ENCODE measurements around the gene TRAF3IP1. TPM values are rescaled to one million over a fixed set of nuclear protein-coding genes. Genes with fewer than 3 reads are reported as not detected.

TRAF3IP1 gene
- polyA plus RNA-seq, 4 donors: 5.1 to 10.1 (median 7.5) TPM

DNA sequence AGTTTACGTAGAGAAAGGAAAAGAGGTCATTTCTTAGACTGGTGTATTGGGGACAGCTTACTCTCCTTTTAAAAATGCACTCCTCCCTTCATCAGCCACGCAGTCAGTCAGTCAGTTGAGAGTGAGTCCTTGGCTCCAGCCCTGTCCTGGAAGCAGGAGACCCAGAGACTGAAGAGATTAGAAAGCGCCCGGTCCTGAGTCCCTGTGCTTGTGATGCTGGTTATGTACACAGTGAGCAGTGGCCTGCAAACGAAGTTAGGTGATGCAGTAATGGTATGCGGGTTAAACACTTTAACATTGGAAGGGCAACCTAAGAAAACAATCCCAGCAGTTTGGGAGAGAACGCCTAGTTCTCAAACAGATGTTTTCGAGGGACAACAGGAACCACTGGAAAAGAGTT, 100.1 kb downstream of the TRAF3IP1 start:
- no peak overlapping the region for H3K27ac ChIP-seq (ENCODE audit: low read depth in 1 of 3, low read length in 2 of 3)
- H3K36me3 ChIP-seq (ENCODE audit: control insufficient read depth in 3 of 3, insufficient read depth in 2 of 3, low read depth in 1 of 3, low read length in 3 of 3): no peaks in the 10 kb centered on the region
- DNase-seq: no peak
- peaks cover 0 to 4% (median 0%) of the 10 kb centered on the region in 3 donors for H3K4me1 ChIP-seq (ENCODE audit: control insufficient read depth in 3 of 3, insufficient read depth in 2 of 3, low read depth in 1 of 3, low read length in 2 of 3)
- 70 to 81% (median 81%) methylated on average over 8 of the region's 8 CpGs for WGBS, 3 donors
- H3K27me3 ChIP-seq (ENCODE audit: control insufficient read depth in 3 of 3, insufficient read depth in 3 of 3, low read length in 3 of 3): no peaks in the 10 kb centered on the region
- FAIRE-seq: no peak
- H3K4me3 ChIP-seq (ENCODE audit: low read depth in 1 of 3, low read length in 3 of 3): no peak overlapping the region
- H3K9me3 ChIP-seq (ENCODE audit: control insufficient read depth in 2 of 2, insufficient read depth in 1 of 2, low read depth in 1 of 2, low read length in 1 of 2): peaks cover 0 to 6% of the 10 kb centered on the region in 2 donors

DNA sequence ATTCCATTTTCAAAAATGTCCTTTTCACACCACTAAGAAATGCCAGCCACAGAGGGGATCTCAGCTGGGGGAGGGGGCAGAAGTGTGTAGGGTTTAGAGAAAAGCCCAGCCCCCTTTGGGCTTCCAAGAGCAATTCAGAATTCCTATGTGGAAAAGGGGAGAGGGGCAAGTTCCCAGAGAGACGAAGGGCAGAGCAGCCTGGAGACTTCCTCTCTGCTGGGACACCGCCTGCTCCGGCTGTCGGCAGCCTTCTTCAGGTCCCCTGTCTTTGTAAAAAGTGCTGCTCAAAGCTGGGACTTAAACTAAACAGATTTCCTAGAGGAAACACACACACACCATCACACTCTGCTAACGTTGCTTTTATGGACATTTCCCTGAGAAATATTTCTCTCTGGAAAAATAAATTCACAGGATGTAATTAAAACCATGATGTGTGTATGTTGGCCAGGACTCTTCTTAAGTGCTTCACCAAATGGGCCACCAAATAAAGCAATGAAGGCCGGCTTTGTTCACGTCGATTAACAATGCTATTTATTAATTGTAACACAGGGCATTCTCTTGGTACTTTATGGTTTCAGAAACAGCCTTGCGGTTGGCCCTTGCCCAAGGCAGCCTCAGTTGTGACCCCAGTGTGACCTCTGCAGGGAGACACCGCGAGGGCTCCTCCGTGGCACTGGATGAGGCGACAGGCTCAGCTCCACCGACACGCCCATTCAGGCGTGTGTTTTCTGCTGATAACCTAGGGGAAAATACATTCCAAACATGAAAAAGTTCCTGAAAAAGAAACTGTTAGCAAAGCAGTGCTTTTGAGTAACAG, 100.8 kb downstream of the TRAF3IP1 start:
- H3K36me3 ChIP-seq (ENCODE audit: control insufficient read depth in 3 of 3, insufficient read depth in 2 of 3, low read depth in 1 of 3, low read length in 3 of 3): no peaks in the 10 kb centered on the region
- FAIRE-seq (no peak), DNase-seq (peak; percentile 30 to 33)
- H3K4me1 ChIP-seq (ENCODE audit: control insufficient read depth in 3 of 3, insufficient read depth in 2 of 3, low read depth in 1 of 3, low read length in 2 of 3): peaks cover 0 to 10% (median 0%) of the 10 kb centered on the region in 3 donors
- 24 to 45% (median 35%) methylated on average over 16 of the region's 16 CpGs for WGBS, 3 donors
- H3K9me3 ChIP-seq (ENCODE audit: control insufficient read depth in 2 of 2, insufficient read depth in 1 of 2, low read depth in 1 of 2, low read length in 1 of 2): no peaks in the 10 kb centered on the region
- H3K4me3 ChIP-seq (ENCODE audit: low read depth in 1 of 3, low read length in 3 of 3): no peak overlapping the region
- no peak overlapping the region for H3K27ac ChIP-seq (ENCODE audit: low read depth in 1 of 3, low read length in 2 of 3)
- H3K27me3 ChIP-seq (ENCODE audit: control insufficient read depth in 3 of 3, insufficient read depth in 3 of 3, low read length in 3 of 3): no peaks in the 10 kb centered on the region

DNA sequence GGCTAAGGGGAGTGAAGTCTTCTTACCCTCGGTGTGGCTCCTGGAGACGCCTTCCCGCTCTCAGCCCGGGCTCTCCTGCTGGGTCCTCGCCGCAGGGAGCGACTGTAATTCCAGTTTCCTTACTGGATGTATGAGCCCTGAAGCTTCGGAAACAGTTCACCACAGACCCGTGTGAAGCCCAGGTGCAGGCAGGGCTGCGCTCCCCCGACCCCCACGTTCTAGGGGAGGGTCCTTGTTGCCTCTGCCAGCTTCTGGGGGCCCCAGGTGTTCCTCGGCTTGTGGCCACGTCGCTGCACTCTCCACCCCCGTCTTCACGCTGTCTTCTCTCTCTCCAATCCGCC, 101.3 kb downstream of the TRAF3IP1 start:
- H3K36me3 ChIP-seq (ENCODE audit: control insufficient read depth in 3 of 3, insufficient read depth in 2 of 3, low read depth in 1 of 3, low read length in 3 of 3): no peaks in the 10 kb centered on the region
- 78 to 82% (median 80%) methylated on average over 18 of the region's 18 CpGs for WGBS, 3 donors
- peaks cover 0 to 10% (median 0%) of the 10 kb centered on the region in 3 donors for H3K4me1 ChIP-seq (ENCODE audit: control insufficient read depth in 3 of 3, insufficient read depth in 2 of 3, low read depth in 1 of 3, low read length in 2 of 3)
- no peak overlapping the region for H3K4me3 ChIP-seq (ENCODE audit: low read depth in 1 of 3, low read length in 3 of 3)
- no peak overlapping the region for H3K27ac ChIP-seq (ENCODE audit: low read depth in 1 of 3, low read length in 2 of 3)
- FAIRE-seq: no peak
- no peak for DNase-seq
- no peaks in the 10 kb centered on the region for H3K27me3 ChIP-seq (ENCODE audit: control insufficient read depth in 3 of 3, insufficient read depth in 3 of 3, low read length in 3 of 3)
- H3K9me3 ChIP-seq (ENCODE audit: control insufficient read depth in 2 of 2, insufficient read depth in 1 of 2, low read depth in 1 of 2, low read length in 1 of 2): no peaks in the 10 kb centered on the region

DNA sequence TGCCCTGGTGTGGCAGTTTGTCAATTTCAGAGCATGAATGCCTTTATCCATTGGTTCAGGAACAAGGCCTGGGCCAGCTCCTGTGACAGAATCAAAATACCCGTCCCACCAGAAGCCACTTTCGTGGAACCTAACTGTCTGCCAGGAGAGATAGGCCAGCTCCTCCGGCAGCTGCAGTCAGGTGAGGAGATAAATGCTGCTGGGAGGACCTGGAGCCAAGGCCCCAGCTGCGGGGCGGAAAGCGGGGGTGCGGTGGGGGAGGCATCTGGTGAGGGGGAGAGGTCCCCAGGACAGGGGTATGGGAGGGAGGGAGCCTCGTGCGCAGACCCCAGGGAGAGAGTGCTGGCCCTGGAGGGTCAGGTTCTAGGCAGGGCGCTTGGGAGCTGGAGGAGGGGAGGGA, 102.0 kb downstream of the TRAF3IP1 start:
- no peaks in the 10 kb centered on the region for H3K9me3 ChIP-seq (ENCODE audit: control insufficient read depth in 2 of 2, insufficient read depth in 1 of 2, low read depth in 1 of 2, low read length in 1 of 2)
- no peaks in the 10 kb centered on the region for H3K27me3 ChIP-seq (ENCODE audit: control insufficient read depth in 3 of 3, insufficient read depth in 3 of 3, low read length in 3 of 3)
- no peak overlapping the region for H3K4me3 ChIP-seq (ENCODE audit: low read depth in 1 of 3, low read length in 3 of 3)
- H3K36me3 ChIP-seq (ENCODE audit: control insufficient read depth in 3 of 3, insufficient read depth in 2 of 3, low read depth in 1 of 3, low read length in 3 of 3): no peaks in the 10 kb centered on the region
- FAIRE-seq (no peak), DNase-seq (no peak)
- H3K4me1 ChIP-seq (ENCODE audit: control insufficient read depth in 3 of 3, insufficient read depth in 2 of 3, low read depth in 1 of 3, low read length in 2 of 3): peaks cover 0 to 10% (median 0%) of the 10 kb centered on the region in 3 donors
- 86 to 93% (median 88%) methylated on average over 10 of the region's 10 CpGs for WGBS, 3 donors
- no peak overlapping the region for H3K27ac ChIP-seq (ENCODE audit: low read depth in 1 of 3, low read length in 2 of 3)

DNA sequence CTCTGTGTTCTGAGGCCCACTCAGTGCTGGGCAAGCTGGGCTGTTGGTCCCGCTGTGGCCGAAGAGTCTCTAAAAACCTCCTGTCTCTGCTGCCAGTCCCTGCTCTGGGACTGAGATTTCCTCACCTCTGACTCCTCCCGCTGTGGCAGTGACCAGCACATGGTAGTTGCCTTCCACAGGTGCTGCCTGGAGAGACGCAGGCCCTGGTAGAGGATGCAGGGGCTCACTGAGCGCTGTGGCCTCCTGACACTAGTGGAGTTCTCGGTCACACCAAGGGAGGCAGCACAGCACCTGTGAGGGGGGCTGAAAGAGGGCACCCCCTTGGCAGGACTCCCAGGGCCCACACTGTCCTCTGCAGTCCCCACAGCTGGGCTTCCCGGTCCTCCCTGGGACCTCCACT, 102.6 kb downstream of the TRAF3IP1 start:
- Histone ChIP-seq H3K27ac (ENCODE audit: low read depth in 1 of 3, low read length in 2 of 3) (no peak overlapping the region), H3K4me1 (ENCODE audit: control insufficient read depth in 3 of 3, insufficient read depth in 2 of 3, low read depth in 1 of 3, low read length in 2 of 3) (peaks cover 0 to 14% (median 0%) of the 10 kb centered on the region in 3 donors), H3K36me3 (ENCODE audit: control insufficient read depth in 3 of 3, insufficient read depth in 2 of 3, low read depth in 1 of 3, low read length in 3 of 3) (no peaks in the 10 kb centered on the region), H3K9me3 (ENCODE audit: control insufficient read depth in 2 of 2, insufficient read depth in 1 of 2, low read depth in 1 of 2, low read length in 1 of 2) (no peaks in the 10 kb centered on the region), H3K27me3 (ENCODE audit: control insufficient read depth in 3 of 3, insufficient read depth in 3 of 3, low read length in 3 of 3) (no peaks in the 10 kb centered on the region), H3K4me3 (ENCODE audit: low read depth in 1 of 3, low read length in 3 of 3) (no peak overlapping the region)
- FAIRE-seq: no peak
- DNase-seq: no peak
- WGBS, 3 donors: 88 to 94% (median 93%) methylated on average over 7 of the region's 7 CpGs

DNA sequence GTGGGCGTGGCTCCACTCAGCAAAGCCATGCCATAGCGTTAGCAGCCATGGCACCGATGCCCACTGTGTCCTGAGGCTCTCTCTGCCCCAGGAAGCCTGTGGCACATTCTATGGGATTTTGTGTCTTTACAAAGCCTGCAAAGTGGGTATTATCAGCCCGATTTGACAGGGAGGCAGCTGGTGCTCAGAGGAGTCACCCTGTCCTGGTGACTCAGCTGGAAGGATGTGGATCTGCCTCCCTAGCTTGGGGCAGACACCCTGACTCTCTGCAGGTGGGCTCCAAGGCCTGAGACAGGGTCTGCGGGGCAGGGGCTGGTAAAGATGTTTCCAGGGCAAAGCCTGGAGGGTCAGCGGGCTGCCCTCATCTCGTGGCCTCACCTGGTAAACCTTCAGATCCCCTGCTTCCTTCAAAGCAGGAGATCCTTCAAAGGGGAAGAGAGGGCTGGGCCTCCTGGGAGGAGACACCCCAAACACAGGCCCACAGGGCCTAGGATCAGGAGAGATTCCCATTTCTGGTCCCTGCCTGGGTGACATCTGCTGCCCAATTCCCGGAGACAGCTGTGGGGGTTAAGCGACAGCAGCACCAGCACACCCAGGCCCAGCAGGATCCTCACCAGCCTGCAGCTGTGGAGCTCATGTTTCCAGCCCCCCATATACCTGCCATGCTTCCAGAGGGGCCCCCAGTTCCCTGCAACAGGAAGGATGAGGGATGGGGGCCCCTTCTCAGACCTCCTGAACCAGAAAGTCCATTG, 103.4 kb downstream of the TRAF3IP1 start:
- Histone ChIP-seq H3K4me1 (ENCODE audit: control insufficient read depth in 3 of 3, insufficient read depth in 2 of 3, low read depth in 1 of 3, low read length in 2 of 3) (peaks cover 0 to 15% (median 0%) of the 10 kb centered on the region in 3 donors), H3K27me3 (ENCODE audit: control insufficient read depth in 3 of 3, insufficient read depth in 3 of 3, low read length in 3 of 3) (no peaks in the 10 kb centered on the region), H3K4me3 (ENCODE audit: low read depth in 1 of 3, low read length in 3 of 3) (no peak overlapping the region), H3K27ac (ENCODE audit: low read depth in 1 of 3, low read length in 2 of 3) (no peak overlapping the region), H3K9me3 (ENCODE audit: control insufficient read depth in 2 of 2, insufficient read depth in 1 of 2, low read depth in 1 of 2, low read length in 1 of 2) (no peaks in the 10 kb centered on the region), H3K36me3 (ENCODE audit: control insufficient read depth in 3 of 3, insufficient read depth in 2 of 3, low read depth in 1 of 3, low read length in 3 of 3) (no peaks in the 10 kb centered on the region)
- 80 to 92% (median 87%) methylated on average over 9 of the region's 9 CpGs for WGBS, 3 donors
- DNase-seq (no peak), FAIRE-seq (no peak)

DNA sequence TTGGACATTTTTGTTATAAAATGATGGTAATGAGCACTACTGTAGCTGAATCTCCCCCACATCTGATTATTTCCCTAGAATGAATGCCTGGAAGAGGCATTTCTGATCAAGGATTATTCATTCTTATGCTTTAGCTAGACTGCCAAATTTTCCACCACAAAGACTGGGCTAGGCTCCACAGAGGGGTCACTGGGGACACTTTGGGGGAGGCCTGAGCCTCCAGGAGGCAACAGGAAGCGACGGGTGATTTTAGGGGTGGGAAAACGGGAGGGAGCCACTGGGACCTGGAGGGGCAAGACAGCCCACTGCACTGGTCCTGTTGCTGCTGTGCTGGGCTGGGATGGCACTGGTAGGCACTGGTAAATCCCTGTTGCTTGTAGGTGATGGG, 104.0 kb downstream of the TRAF3IP1 start:
- DNase-seq (no peak), FAIRE-seq (no peak)
- H3K9me3 ChIP-seq (ENCODE audit: control insufficient read depth in 2 of 2, insufficient read depth in 1 of 2, low read depth in 1 of 2, low read length in 1 of 2): no peaks in the 10 kb centered on the region
- 71 to 94% (median 84%) methylated on average over 3 of the region's 3 CpGs for WGBS, 3 donors
- H3K4me1 ChIP-seq (ENCODE audit: control insufficient read depth in 3 of 3, insufficient read depth in 2 of 3, low read depth in 1 of 3, low read length in 2 of 3): peaks cover 0 to 15% (median 0%) of the 10 kb centered on the region in 3 donors
- H3K27me3 ChIP-seq (ENCODE audit: control insufficient read depth in 3 of 3, insufficient read depth in 3 of 3, low read length in 3 of 3): no peaks in the 10 kb centered on the region
- no peak overlapping the region for H3K27ac ChIP-seq (ENCODE audit: low read depth in 1 of 3, low read length in 2 of 3)
- H3K4me3 ChIP-seq (ENCODE audit: low read depth in 1 of 3, low read length in 3 of 3): no peak overlapping the region
- no peaks in the 10 kb centered on the region for H3K36me3 ChIP-seq (ENCODE audit: control insufficient read depth in 3 of 3, insufficient read depth in 2 of 3, low read depth in 1 of 3, low read length in 3 of 3)

DNA sequence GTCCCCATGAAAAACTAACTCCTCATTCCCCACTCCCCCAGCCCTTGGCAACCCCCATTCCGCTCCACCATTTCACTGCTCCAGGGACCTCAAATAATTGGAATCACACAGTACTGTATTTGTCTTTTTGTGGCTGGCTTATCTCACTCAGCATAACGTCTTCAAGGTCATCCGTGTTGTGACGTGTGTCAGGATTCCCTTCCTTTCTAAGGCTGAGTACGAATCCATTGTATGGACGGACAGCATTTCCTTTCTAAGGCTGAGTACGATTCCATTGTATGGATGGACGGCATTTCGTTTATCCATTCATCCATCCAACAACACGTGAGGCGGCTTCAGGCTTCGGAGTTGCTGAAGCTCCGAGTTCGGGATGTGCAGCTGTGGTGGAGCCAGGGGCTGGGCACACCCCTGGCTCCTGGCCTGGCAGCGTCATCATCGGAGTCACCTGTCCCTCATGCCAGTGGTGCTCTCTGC, 105.2 kb downstream of the TRAF3IP1 start:
- WGBS, 3 donors: 45 to 71% (median 53%) methylated on average over 16 of the region's 16 CpGs
- DNase-seq: no peak
- Histone ChIP-seq H3K9me3 (ENCODE audit: control insufficient read depth in 2 of 2, insufficient read depth in 1 of 2, low read depth in 1 of 2, low read length in 1 of 2) (peaks cover 0 to under 1% of the 10 kb centered on the region in 2 donors), H3K27me3 (ENCODE audit: control insufficient read depth in 3 of 3, insufficient read depth in 3 of 3, low read length in 3 of 3) (no peaks in the 10 kb centered on the region), H3K4me3 (ENCODE audit: low read depth in 1 of 3, low read length in 3 of 3) (peak overlapping the region in 2 of 3 donors; percentile 67 to 69), H3K4me1 (ENCODE audit: control insufficient read depth in 3 of 3, insufficient read depth in 2 of 3, low read depth in 1 of 3, low read length in 2 of 3) (peaks cover 0 to 15% (median 0%) of the 10 kb centered on the region in 3 donors), H3K27ac (ENCODE audit: low read depth in 1 of 3, low read length in 2 of 3) (no peak overlapping the region), H3K36me3 (ENCODE audit: control insufficient read depth in 3 of 3, insufficient read depth in 2 of 3, low read depth in 1 of 3, low read length in 3 of 3) (peaks cover 0 to under 1% (median 0%) of the 10 kb centered on the region in 3 donors)
- no peak for FAIRE-seq
